SJCRH30 (cell line): ENCODE measurements around the gene RNF186. TPM values are rescaled to one million over a fixed set of nuclear protein-coding genes. Genes with fewer than 3 reads are reported as not detected.
"Not testable (repeated sequence)": the region's sequence is repeated elsewhere in the genome, so short reads cannot be mapped to it uniquely, and the experiment has no call there.

Source experiments
- DNase-seq, 2 experiments: peaks; one replicate each; pipeline ENCODE4 v3.0.0-alpha.2; 2015 to 2020
- H3K27ac ChIP-seq: fragments of 250-450 bp; sonication (Bioruptor Pico); 2 replicates; pipeline ENCODE4 v1.5.1; 2020; ENCODE audit warnings: mild to moderate bottlenecking, moderate library complexity
- H3K27me3 ChIP-seq: fragments of 250-450 bp; sonication (Bioruptor Pico); 2 replicates; pipeline ENCODE4 v1.5.1; 2020; ENCODE audit warnings: mild to moderate bottlenecking, moderate library complexity
- H3K36me3 ChIP-seq: fragments of 250-450 bp; sonication (Bioruptor Pico); 2 replicates; pipeline ENCODE4 v1.5.1; 2020; ENCODE audit warnings: mild to moderate bottlenecking, moderate library complexity
- H3K4me1 ChIP-seq: fragments of 250-450 bp; sonication (Bioruptor Pico); 2 replicates; pipeline ENCODE4 v1.5.1; 2020; ENCODE audit warnings: mild to moderate bottlenecking, moderate library complexity
- H3K4me3 ChIP-seq: fragments of 250-450 bp; sonication (Bioruptor Pico); 2 replicates; pipeline ENCODE4 v1.5.1; 2020; ENCODE audit warnings: mild to moderate bottlenecking, moderate library complexity
- H3K9me3 ChIP-seq: fragments of 250-450 bp; sonication (Bioruptor Pico); replicated peaks from 2 replicates; pipeline ENCODE4 v1.5.1; 2020; ENCODE audit warnings: mild to moderate bottlenecking, moderate library complexity
- total RNA-seq: library from RNA; depleted of rRNA; stranded (reverse); fragments of >200 nt; shearing (Covaris generic); gene quantifications from 2 replicates; pipeline ENCODE4 v1.2.3, GENCODE V29; 2014; rRNA removed

Gene RNF186, protein sequence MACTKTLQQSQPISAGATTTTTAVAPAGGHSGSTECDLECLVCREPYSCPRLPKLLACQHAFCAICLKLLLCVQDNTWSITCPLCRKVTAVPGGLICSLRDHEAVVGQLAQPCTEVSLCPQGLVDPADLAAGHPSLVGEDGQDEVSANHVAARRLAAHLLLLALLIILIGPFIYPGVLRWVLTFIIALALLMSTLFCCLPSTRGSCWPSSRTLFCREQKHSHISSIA
- total RNA-seq = 0.73 and 0.86 TPM in 2 replicates

DNA sequence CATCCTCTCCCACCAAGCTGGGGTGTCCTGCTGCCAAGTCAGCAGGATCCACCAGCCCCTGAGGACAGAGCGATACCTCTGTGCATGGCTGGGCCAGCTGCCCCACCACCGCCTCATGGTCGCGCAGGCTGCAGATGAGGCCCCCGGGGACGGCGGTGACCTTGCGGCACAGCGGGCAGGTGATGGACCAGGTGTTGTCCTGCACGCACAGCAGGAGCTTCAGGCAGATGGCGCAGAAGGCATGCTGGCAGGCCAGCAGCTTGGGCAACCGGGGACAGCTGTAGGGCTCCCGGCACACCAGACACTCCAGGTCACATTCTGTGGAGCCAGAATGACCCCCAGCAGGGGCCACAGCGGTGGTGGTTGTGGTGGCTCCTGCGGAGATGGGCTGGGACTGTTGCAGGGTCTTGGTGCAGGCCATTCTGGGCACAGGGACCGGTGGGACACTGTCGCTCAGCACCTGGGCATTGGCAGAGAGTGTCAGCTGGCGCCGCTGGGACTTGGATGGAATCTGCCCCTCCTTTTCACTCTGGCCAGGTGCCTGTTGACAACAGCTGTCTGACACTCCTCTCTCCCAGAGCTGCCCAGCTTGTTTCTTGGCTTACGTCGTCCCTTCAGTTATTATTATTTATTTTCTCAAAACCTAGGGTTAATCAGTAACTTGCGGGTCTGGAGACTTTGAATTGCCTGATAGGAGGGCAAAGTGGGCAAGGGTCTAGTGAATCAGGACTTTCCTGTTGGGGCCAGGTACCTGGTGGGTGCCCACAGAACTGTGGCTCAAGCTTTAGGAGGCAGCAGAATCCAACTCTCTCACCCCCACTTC, at the start of gene RNF186:
Gene RNF186, minus strand, starts transcription at position 603 of the 823 bp plus-strand sequence. Its CDS starts 182 bp downstream, at position 421.
- Histone ChIP-seq H3K27ac (peak within 1 kb of the TSS; percentile 34), H3K9me3 (no peaks in the 10 kb centered on the region), H3K4me3 (peak within 1 kb of the TSS; percentile 1; the same call in 1 of the 2 replicates), H3K4me1 (peaks cover 37% of the 10 kb centered on the region), H3K36me3 (no peaks in the 10 kb centered on the region), H3K27me3 (no peaks in the 10 kb centered on the region)
- peak; percentile 30 to 59 for DNase-seq

DNA sequence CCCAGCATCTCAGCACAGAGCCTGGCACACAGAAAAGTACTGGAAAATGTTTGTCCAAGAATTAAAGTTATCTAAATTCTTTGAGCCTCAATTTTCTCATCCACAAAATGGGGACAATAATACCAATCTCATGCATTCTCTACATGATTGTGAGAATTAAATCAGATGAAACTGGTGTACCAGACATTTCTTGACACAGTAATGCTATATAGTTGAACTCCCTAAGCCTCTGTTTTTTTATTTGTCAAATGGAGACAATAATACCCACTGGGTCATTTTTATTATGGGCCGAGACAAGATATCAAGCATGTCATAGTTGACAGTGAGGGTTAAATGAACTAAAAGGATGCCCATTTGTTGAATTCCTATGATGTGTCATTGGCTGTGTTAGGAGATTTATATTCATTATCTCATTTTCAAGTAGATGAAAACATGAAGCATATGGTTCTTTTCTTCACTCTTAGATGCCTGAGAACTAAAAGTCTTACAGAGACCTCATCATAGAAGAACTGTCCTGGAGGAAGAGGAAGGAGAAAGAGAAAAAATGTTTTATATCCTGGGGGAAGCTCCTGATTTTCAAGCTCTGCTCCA, 49.6 kb upstream of the RNF186 start:
- DNase-seq = no peak
- no peak overlapping the region for H3K4me3 ChIP-seq
- H3K27ac ChIP-seq = no peak overlapping the region
- H3K4me1 ChIP-seq = peaks cover 15% of the 10 kb centered on the region
- H3K27me3 ChIP-seq = no peaks in the 10 kb centered on the region
- no peaks in the 10 kb centered on the region for H3K36me3 ChIP-seq
- peaks cover 6% of the 10 kb centered on the region; the same call in 1 of the 2 replicates for H3K9me3 ChIP-seq

DNA sequence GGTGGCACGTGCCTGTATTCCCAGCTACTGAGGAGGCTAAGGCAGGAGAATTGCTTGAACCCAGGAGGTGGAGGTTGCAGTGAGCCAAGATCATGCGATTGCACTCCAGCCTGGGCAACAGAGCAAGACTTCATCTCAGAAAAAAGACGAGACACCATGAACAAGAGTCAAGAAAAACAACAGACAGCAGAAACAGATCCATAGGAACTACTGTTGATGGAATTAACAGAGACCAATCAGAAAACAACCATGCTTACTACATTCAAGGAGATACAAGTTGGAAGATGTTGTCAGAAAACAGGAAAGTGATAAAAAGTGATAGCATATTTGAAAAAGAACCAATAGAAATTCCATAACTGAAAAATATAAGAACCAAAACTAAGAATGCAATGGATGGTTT, 47.9 kb upstream of the RNF186 start:
- Histone ChIP-seq H3K4me1 (peaks cover 9% of the 10 kb centered on the region), H3K27me3 (no peaks in the 10 kb centered on the region), H3K9me3 (peaks cover 6% of the 10 kb centered on the region; the same call in 1 of the 2 replicates), H3K4me3 (no peak overlapping the region), H3K27ac (no peak overlapping the region), H3K36me3 (no peaks in the 10 kb centered on the region)
- DNase-seq = no peak

DNA sequence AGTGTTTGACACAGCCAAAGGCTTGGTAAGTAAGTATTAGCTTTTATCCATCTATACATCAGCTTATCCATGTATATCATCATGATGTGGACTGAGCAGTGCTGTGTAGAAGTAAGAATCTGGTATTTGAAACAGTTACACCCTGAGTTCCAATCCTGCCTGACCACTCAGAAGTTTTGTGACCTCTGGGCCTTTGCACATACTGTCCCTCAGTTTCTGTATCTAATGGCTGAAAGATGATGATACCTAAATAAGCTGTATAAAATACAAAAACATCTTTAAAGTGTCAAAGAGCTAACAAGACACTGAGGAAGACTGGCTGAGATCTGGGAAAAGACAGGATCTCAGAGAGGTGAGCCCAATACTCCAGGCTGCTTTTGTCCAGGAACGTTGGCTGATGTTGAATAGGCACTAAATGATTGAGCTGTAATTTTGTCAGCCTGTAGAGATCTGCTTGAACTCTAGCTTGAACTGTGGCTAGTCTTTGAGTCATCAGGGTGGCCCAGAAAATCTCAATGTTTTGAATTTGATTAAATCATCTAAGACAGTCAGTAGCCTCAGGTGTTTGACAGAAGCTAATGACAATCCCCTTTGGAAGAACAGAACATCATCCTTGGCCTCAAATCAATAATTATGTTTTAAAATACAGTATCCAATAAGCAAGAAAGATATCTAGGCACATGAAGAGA, 46.9 kb upstream of the RNF186 start:
- no peak overlapping the region for H3K4me3 ChIP-seq
- H3K4me1 ChIP-seq = peaks cover 8% of the 10 kb centered on the region
- no peaks in the 10 kb centered on the region for H3K36me3 ChIP-seq
- H3K27me3 ChIP-seq = no peaks in the 10 kb centered on the region
- no peak for DNase-seq
- peaks cover 6% of the 10 kb centered on the region; the same call in 1 of the 2 replicates for H3K9me3 ChIP-seq
- no peak overlapping the region for H3K27ac ChIP-seq

DNA sequence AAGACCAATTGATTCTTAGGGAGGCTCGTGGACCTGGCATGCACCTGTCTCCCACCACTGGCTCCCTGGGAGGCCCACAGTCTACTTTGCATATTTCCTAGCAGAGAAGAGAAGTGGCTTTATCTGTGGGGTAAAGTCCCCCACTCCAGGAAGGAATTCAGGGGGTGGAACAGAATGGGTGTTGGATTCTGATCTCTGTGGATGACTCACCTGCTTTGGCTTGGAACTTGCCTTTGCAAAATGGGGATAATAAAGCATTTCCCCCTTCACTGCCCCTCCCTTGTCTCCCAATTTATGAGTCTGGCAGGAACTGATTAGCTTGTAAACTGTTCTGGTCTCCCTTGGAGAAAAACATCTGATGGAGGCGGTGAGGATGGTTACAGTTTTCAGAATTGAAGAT, 46.0 kb upstream of the RNF186 start:
- DNase-seq = no peak
- Histone ChIP-seq H3K9me3 (peaks cover 6% of the 10 kb centered on the region; the same call in 1 of the 2 replicates), H3K4me1 (no peaks in the 10 kb centered on the region; the same call in none of the 2 replicates), H3K27me3 (no peaks in the 10 kb centered on the region), H3K4me3 (no peak overlapping the region), H3K27ac (no peak overlapping the region), H3K36me3 (no peaks in the 10 kb centered on the region)

DNA sequence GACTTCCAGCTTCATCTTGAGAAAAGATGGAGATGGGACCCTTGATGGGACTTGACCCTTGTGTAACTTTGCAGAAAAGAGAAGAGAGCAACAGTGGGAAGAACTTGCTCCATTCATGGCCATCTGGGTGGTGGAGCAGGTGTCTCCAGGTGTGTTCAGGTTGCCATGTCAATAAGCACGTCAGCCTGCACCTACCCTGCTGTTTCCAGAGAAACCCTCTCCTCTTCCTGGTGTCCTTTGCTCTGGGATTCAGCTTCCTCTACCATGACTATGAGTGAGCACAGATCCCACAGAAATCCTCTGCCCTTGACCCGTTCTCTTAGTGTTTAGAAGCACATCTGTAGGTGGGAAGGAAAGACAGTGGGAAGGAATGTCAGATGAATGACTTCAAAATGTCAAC, 45.3 kb upstream of the RNF186 start:
- DNase-seq = no peak
- no peaks in the 10 kb centered on the region; the same call in 1 of the 2 replicates for H3K4me1 ChIP-seq
- no peak overlapping the region for H3K4me3 ChIP-seq
- H3K9me3 ChIP-seq = peaks cover 6% of the 10 kb centered on the region; the same call in 1 of the 2 replicates
- H3K27ac ChIP-seq = no peak overlapping the region
- H3K27me3 ChIP-seq = no peaks in the 10 kb centered on the region
- H3K36me3 ChIP-seq = no peaks in the 10 kb centered on the region

DNA sequence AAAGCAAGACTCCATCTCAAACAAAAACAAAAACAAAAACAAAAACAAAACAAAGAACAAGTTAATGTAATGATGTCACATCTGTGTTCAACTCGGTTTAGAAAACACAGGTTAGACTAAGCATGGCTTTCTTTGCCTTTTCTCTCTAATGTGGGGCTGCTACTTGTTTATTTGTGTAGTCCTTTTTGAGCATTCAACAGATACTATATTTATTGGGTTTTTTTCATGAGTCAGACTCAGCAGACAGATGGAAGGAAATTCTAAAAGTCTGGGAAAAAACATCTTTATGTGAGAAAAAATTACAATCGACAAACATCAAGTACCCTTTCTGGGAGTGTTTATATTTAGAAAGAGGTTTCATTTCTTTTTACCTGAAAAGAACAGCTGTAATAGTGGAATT, 44.8 kb upstream of the RNF186 start:
- Histone ChIP-seq H3K9me3 (peaks cover 6% of the 10 kb centered on the region; the same call in 1 of the 2 replicates), H3K27ac (no peak overlapping the region), H3K36me3 (no peaks in the 10 kb centered on the region), H3K4me3 (no peak overlapping the region), H3K4me1 (no peaks in the 10 kb centered on the region; the same call in 1 of the 2 replicates), H3K27me3 (no peaks in the 10 kb centered on the region)
- no peak for DNase-seq

DNA sequence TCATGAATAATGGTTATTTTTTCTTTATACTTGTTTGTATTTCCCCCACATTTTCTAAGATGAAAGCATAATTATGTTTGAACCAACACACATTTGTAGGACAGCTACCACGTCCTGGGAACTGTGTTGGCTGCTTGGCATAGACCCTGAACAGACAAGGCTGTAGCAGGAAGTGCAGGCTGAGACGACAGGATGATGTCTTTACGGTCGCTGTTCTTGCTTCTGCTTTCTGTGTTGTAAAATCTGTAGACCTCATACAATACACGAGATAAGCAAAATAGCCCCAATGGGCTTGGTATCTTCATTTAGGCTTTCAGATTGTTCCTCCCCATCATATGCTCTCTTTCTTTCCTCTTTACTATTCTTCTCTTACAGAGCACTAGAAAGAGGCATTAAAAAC, 43.8 kb upstream of the RNF186 start:
- Histone ChIP-seq H3K9me3 (peaks cover 6% of the 10 kb centered on the region; the same call in 1 of the 2 replicates), H3K4me1 (no peaks in the 10 kb centered on the region; the same call in 1 of the 2 replicates), H3K27me3 (no peaks in the 10 kb centered on the region), H3K27ac (no peak overlapping the region), H3K36me3 (no peaks in the 10 kb centered on the region), H3K4me3 (no peak overlapping the region)
- no peak for DNase-seq

DNA sequence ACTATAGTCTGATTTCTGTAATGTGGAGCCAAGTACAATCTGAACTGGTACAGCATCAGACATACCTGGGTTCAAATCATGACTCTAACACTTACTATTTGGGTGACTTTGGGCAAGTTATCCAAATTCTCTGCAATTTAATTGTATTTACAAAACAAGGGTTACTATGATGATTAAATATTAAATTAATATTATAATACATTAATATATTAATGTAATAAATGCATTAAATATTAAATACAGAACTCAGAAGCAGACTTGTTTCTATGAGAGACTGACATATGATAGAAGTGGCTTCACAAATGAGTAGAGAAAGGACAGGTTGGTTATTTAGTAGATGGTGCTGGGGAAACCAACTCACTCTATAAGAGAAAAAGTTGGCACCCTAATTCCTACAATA, 39.8 kb upstream of the RNF186 start:
- Histone ChIP-seq H3K4me3 (no peak overlapping the region), H3K27me3 (no peaks in the 10 kb centered on the region), H3K4me1 (peaks cover 5% of the 10 kb centered on the region), H3K36me3 (no peaks in the 10 kb centered on the region; the same call in 1 of the 2 replicates), H3K27ac (no peak overlapping the region), H3K9me3 (no peaks in the 10 kb centered on the region)
- no peak for DNase-seq

DNA sequence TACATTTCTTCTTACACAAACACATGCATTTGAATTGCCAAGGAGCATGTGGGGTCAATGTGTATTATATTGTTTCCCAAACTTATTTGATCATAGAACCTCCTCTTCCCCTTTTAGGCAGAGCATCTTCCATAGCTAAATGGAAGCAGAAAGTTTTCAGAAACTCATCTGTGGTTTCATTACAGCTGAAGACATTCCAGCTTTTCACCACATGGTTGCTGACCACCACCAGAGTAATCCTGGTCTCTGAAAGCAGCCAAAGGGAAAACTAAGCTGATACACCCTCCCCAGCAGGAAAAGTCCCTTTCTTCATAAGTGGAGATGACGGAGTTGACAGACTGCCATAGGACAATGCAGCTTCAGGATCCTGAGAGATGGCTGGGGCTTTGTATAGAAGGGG, 37.0 kb upstream of the RNF186 start:
- H3K27ac ChIP-seq = no peak overlapping the region
- no peaks in the 10 kb centered on the region for H3K27me3 ChIP-seq
- DNase-seq = peak in 1 of 2 experiments; percentile 42
- no peak overlapping the region for H3K4me3 ChIP-seq
- H3K4me1 ChIP-seq = peaks cover 8% of the 10 kb centered on the region
- H3K36me3 ChIP-seq = no peaks in the 10 kb centered on the region; the same call in 1 of the 2 replicates
- no peaks in the 10 kb centered on the region for H3K9me3 ChIP-seq

DNA sequence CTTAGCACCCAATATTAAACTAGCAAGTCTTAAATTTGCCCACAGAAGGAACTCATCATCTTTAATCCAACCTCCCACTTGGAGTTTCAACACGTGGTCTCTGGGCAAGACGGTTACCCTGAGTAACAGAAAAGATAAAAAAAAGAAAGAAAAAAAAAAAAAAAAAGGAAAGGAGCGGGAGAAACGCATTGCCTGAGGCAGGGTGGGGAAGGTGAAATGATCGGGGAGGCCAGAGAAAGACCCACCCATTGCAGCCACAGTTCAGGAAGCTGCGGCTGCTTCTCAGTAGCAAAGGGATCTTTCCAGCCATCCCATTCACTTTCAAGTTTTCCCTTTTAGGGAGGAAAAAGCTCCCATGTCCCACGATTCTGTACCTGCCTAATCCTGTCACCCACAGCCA, 35.1 kb upstream of the RNF186 start:
- Histone ChIP-seq H3K4me1 (peaks cover 8% of the 10 kb centered on the region), H3K27ac (no peak overlapping the region), H3K36me3 (no peaks in the 10 kb centered on the region; the same call in 1 of the 2 replicates), H3K9me3 (no peaks in the 10 kb centered on the region), H3K27me3 (no peaks in the 10 kb centered on the region), H3K4me3 (no peak overlapping the region)
- DNase-seq = peak in 1 of 2 experiments; percentile 38

DNA sequence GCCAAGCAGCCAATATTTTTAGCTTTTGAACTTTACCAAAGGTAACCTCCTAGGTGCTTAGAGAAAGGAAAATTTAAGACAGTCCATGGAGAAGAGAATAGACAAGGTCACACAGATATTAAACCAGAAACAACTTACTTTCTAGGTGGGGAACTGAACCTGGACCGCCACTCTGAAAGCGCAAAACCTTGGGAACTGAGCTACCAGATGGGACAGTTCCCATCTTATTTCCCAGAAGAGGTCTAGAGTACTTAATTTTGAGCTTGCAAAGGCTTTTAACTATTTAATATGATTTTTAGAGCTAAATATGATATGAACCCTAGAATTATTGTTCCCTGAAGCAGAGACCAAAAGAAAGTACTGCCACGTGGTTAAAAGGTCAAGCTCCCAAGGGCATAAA, 34.2 kb upstream of the RNF186 start:
- not testable (repeated sequence) for H3K27ac ChIP-seq, H3K27me3 ChIP-seq, DNase-seq, H3K36me3 ChIP-seq, H3K4me3 ChIP-seq, H3K4me1 ChIP-seq, H3K9me3 ChIP-seq

DNA sequence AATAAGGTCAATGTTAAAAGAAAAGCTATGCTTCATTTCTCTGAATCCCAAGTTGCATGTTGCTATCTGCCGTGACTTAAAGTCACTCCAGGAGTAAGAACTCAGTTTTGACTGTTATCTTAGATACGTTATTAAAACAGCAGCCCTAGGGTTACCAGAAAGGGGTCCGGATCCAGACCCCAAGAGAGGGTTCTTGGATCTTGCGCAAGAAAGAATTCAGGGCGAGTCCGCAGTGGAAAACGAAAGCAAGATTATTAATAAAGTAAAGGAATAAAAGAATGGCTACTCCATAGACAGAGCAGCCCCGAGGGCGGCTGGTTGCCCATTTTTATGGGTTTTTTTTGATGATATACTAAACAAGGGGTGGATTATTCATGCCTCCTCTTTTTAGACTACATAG, 32.3 kb upstream of the RNF186 start:
- H3K27me3 ChIP-seq, DNase-seq, H3K9me3 ChIP-seq, H3K4me3 ChIP-seq, H3K36me3 ChIP-seq, H3K27ac ChIP-seq, H3K4me1 ChIP-seq: not testable (repeated sequence)

DNA sequence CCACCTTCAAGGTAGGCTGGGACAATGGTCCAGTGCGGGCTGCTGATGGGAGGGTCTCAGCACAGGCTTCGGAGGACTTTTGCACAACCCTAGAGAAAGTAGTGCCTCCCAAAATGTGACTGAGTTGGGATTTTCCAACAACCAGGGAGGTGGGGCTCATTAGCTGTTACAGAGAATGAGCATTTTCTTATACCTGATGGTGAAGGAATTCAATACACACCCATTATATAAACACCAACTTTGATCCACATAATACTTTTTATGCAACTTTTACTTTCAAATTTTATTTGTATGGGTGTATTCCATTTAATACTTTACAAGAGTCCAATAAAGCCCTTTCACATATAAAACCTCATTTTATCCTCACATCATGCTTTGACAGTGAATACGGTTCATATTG, 31.3 kb upstream of the RNF186 start:
- Histone ChIP-seq H3K4me1 (0 out of 2 replicates have a peak, but pooled peaks cover 3% of the 10 kb centered on the region), H3K27ac (no peak overlapping the region), H3K9me3 (0 out of 2 replicates have a peak, but pooled peaks cover 4% of the 10 kb centered on the region), H3K4me3 (no peak overlapping the region), H3K36me3 (no peaks in the 10 kb centered on the region; the same call in 1 of the 2 replicates), H3K27me3 (no peaks in the 10 kb centered on the region)
- no peak for DNase-seq
